GM19455 (cell line): Measurements from ENCODE around the gene CFL1.

Experiments
- ATAC-seq: cut with Tn5 transposase; IDR thresholded peaks from one replicate; pipeline ENCODE4 v1.9.1; 2021; ENCODE audit not compliant: unreplicated experiment

CFL1 gene

DNA sequence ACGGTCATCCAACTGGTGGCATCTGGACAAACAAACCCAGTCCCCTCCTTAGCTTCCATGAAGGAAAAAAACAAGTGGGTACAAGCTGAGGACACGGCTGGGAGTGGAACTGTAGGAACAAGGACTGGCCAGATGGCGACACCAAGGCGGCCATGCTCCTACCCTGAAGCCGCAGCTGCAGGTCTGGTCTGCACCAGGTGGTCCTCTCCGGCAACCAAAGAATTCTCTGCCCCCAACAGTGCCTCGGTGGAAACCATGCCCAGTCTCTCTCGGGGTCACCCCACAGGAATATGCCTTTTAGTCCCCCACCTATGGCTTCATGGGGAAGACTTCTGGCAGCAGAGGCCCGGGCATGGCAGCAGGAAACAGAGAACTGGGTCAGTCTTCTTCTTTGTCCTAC, 48.5 kb downstream of the CFL1 start:
- ATAC-seq, result no peak

DNA sequence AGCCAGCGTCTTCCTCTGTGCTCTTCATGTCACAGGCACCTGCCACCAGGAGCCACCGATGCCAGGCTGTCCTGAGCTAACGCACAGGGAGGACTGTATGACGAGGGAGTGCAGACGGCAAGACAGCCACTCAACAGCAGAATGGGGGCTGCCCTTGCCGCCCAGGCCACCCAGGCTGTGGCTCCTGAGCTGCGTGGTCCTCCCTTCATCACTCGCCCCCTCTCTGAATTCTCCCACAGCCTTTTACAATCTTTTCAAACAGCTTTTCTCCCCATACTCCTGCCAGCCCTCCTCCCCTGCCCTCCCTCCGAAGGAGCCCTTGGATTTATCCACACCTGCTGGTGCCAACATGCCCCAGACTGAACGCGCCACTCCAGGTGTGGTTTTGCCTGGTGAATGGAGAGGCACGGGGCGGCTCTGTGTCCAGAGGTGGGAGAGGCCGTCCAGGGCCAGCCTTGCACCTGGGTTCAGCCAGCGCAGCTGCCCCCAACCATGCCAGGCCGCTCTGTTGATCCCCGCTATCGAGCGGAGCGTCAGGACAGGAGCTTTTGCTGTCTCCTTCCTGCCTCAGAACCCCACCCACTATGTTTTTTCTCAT, 49.1 kb downstream of the CFL1 start:
- no peak for ATAC-seq

DNA sequence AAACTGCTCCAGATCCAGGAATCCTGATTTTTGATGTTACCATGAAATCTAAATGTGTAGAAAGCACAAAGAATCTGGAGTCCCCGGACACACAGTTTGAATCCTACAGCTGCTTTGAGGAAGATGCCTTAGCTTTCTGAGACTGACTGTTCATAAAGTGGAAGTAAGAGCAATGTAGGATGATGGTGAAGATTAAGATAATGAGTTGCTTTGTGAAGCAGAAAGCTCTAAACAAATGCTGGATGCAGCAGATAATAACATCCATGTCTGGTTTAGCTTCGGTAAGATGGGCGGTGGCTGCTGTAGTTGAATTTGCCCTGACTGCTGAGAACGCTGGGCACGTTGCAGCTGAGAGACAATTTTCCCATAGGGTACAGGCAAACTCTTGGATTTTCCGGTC, 51.0 kb downstream of the CFL1 start:
- no peak for ATAC-seq
